NT2/D1 (cell line): ENCODE data around the gene CHD1L.
"Not testable (repeated sequence)": the region's sequence is repeated elsewhere in the genome, so short reads cannot be mapped to it uniquely, and the experiment has no call there.

Source experiments
- DNase-seq: peaks from one replicate; pipeline ENCODE4 v3.0.0-alpha.2; 2011; ENCODE audit warnings: low read depth, low spot score
- H3K27me3 ChIP-seq: 2 replicates; pipeline ENCODE4 v1.6.0; 2011; ENCODE audit warnings: mild to moderate bottlenecking; ENCODE audit not compliant: insufficient read length, insufficient read depth
- H3K36me3 ChIP-seq: 2 replicates; pipeline ENCODE4 v1.6.1; 2011; ENCODE audit warnings: mild to moderate bottlenecking, low read length, mixed read lengths; ENCODE audit not compliant: insufficient read depth, insufficient read length
- H3K4me1 ChIP-seq: 2 replicates; pipeline ENCODE4 v1.5.1; 2011; ENCODE audit not compliant: insufficient read depth, insufficient read length
- H3K4me3 ChIP-seq: 2 replicates; pipeline ENCODE4 v1.5.1; 2011; ENCODE audit warnings: low read depth; ENCODE audit not compliant: insufficient read length
- H3K9ac ChIP-seq: 2 replicates; pipeline ENCODE4 v1.6.0; 2011; ENCODE audit warnings: low read depth; ENCODE audit not compliant: insufficient read length
- H3K9me3 ChIP-seq: 2 replicates; pipeline ENCODE4 v1.5.1; 2011; ENCODE audit warnings: mild to moderate bottlenecking, low read length; ENCODE audit not compliant: insufficient read depth
- SUZ12 ChIP-seq: IDR thresholded peaks from 2 replicates; pipeline ENCODE4 v1.6.1; 2011; ENCODE audit not compliant: insufficient read length, insufficient read depth; ENCODE audit errors: extremely low read depth
- YY1 ChIP-seq: IDR thresholded peaks from 2 replicates; pipeline ENCODE4 v1.6.1; 2011; ENCODE audit not compliant: insufficient read length, insufficient read depth
- ZNF274 ChIP-seq: IDR thresholded peaks from 2 replicates; pipeline ENCODE4 v1.6.1; 2011; ENCODE audit warnings: mild to moderate bottlenecking, low read depth, low read length

CHD1L gene

DNA sequence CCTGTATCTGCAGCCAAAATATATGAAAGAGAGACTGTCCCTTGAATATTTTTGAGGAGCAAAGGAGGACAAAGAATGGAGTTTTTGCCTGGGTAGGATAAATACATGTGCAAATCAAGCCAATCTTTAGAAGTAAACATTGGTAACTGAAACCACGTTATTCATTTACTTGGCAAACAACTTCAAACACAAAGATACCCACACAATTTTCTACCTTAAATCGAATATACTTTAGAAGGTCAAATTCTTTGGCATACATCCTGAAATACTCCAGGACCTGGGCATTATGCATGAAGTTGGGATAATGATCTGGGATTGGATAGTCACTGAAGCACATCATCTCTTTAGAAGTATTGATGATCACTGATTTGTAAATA, 27.0 kb upstream of the CHD1L start:
- Histone ChIP-seq H3K9me3 (no peaks in the 10 kb centered on the region), H3K4me3 (no peak overlapping the region), H3K4me1 (no peaks in the 10 kb centered on the region), H3K27me3 (no peaks in the 10 kb centered on the region), H3K36me3 (no peaks in the 10 kb centered on the region), H3K9ac (no peak overlapping the region)
- TF ChIP-seq SUZ12 (no peak), ZNF274 (no peak), YY1 (no peak)
- no peak for DNase-seq

DNA sequence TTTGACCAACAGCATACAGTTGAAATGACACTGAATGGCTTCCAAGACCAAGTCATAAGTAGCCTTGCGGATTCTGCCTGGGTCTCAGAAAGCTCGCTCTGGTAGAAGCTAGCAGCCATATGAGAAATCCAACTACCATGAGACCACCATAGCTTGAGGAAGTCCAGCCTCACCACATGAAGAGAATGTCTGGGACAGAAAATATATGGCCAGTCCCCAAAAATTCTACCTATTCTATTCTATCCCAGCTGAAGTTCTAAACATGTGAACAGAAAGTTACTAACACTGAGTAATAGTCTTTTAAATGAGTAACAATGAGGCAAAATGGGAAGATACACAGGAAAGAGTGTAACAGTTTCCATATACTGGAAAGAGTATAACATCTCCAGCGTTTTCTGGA, 26.4 kb upstream of the CHD1L start:
- Histone ChIP-seq H3K9ac (no peak overlapping the region), H3K4me3 (no peak overlapping the region), H3K9me3 (no peaks in the 10 kb centered on the region), H3K4me1 (no peaks in the 10 kb centered on the region), H3K36me3 (no peaks in the 10 kb centered on the region), H3K27me3 (no peaks in the 10 kb centered on the region)
- TF ChIP-seq ZNF274 (no peak), YY1 (no peak)
- no peak for DNase-seq

DNA sequence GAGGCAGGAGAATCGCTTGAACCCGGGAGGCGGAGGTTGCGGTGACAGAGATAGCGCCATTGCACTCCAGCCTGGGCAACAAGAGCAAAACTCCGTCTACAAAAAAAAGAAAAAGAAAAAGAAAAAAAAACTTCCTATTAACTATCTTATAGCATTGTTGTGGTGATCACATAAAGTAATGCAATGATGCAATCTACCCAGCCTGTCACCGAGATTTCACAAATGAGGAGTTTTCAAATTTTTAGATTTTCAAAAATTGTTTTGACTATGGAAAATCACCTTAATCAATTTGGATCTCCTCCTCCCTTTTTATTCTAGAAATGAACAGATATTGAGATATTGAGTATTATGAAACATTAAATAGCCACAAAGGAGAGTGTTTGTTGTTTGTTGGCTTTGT, 25.3 kb upstream of the CHD1L start:
- no peak overlapping the region for H3K9ac ChIP-seq
- no peaks in the 10 kb centered on the region for H3K36me3 ChIP-seq
- no peaks in the 10 kb centered on the region for H3K4me1 ChIP-seq
- TF ChIP-seq SUZ12 (no peak), YY1 (no peak), ZNF274 (no peak)
- H3K27me3 ChIP-seq, result no peaks in the 10 kb centered on the region
- no peak overlapping the region for H3K4me3 ChIP-seq
- no peaks in the 10 kb centered on the region for H3K9me3 ChIP-seq
- DNase-seq, result no peak

DNA sequence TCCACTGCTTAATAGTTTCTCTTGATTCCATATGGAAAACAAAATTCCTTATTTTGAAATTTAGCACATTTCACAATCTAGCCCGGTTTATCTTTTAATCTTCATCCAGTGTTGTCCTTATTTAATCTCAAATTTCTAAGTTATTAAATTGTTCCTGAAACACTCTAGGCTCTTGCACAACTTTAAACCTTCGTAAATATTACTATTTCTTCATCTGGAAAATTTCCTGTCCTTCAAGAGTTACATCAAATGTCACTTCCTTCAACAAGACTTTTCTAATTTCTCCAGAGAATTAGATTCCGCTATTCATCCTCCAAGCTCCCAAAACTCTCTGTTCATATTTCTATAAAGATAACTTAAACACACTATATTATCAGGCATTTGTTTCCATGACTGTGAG, 23.9 kb upstream of the CHD1L start:
- Histone ChIP-seq H3K4me1 (no peaks in the 10 kb centered on the region), H3K9ac (no peak overlapping the region), H3K36me3 (no peaks in the 10 kb centered on the region), H3K27me3 (no peaks in the 10 kb centered on the region), H3K9me3 (no peaks in the 10 kb centered on the region), H3K4me3 (no peak overlapping the region)
- TF ChIP-seq SUZ12 (no peak), YY1 (no peak), ZNF274 (no peak)
- DNase-seq, result no peak

DNA sequence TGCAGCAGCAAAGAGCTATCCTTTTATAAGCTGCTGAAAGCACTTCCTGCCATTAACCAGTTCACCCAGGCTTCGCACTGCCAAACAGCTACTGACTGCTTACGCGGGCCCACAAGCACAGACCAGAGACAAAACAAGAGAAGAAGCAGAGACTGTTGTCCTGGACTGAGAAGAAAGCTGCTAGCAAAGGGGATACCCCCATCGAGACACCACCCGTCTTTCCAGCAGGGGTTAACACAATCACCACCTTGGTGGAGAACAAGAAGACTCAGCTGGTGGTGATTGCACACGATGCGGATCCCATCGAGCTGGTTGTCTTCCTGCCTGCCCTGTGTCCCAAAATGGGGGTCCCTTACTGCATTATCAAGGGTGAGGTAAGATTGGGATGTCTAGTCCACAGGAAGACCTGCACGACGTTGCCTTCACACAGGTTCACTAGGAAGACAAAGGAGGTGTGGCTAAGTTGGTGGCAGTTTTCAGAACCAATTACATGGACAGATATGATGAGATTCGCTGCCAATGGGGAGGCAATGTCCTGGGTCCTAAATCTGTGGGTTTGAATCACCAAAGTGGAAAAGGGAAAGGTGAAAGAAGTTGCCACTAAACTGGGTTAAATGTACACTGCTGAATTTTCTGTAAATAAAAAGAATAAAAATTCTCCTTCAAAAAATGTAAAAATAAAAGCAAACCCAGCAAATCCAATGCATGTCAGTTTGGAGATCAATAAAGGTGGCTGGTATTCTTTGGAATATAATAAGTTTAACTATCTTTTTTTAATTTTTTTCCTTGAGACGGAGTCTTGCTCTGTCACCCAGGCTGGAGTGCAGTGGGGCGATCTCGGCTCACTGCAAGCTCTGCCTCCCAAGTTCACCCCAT, 18.5 kb upstream of the CHD1L start:
- no peaks in the 10 kb centered on the region for H3K4me1 ChIP-seq
- TF ChIP-seq ZNF274 (no peak), YY1 (no peak), SUZ12 (no peak)
- H3K4me3 ChIP-seq, result no peak overlapping the region
- H3K36me3 ChIP-seq, result no peaks in the 10 kb centered on the region
- H3K27me3 ChIP-seq, result peaks cover 28% of the 10 kb centered on the region
- no peak overlapping the region for H3K9ac ChIP-seq
- no peak for DNase-seq
- H3K9me3 ChIP-seq, result no peaks in the 10 kb centered on the region

DNA sequence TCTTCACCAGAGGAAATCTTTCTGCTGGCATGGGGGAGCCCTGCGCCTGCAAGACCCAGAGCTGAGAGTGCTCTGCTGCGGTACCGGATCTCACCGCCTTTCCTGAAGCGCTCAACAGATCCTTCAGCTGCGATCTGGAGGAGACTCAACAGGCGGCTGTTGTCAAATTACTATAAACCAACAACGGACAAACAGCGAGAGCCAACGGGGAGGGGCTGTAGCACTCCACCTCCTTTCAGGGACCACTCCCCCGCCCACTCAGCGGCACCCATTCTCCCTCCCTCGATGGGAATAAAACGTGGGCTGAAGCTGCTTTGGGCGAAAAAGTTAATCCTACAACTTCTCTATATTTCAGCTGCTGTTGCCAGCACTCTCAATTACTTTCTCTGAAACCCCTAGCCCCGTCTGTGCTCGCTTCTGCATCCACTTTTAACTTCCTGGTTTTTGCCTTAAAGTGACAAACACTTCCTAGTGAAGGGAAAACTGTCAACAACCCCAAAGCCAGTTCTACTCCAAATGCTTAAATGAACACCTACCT, 17.2 kb upstream of the CHD1L start, which contains the start of gene FMO5:
TSS of gene FMO5 (minus strand) at position 147 of the 538 bp plus-strand sequence. CDS start 310 bp downstream, outside the sequence.
- Histone ChIP-seq H3K4me3 (peak within 1 kb of the TSS; percentile 53), H3K9ac (peak within 1 kb of the TSS; percentile 62)
- peak; percentile 49 for DNase-seq

DNA sequence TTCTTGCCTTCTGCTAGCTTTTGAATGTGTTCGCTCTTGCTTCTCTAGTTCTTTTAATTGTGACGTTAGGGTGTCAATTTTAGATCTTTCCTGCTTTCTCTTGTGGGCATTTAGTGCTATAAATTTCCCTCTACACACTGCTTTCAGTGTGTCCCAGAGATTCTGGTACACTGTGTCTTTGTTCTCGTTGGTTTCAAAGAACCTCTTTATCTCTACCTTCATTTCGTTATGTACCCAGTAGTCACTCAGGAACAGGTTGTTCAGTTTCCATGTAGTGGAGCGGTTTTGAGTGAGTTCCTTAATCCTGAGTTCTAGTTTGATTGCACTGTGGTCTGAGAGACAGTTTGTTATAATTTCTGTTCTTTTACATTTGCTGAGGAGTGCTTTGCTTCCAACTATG, 11.5 kb upstream of the CHD1L start:
- not testable (repeated sequence) for DNase-seq, H3K4me3 ChIP-seq
- H3K27me3 ChIP-seq, result peaks cover 14% of the 10 kb centered on the region

More for the DNA sequence above, 17.2 kb upstream of the CHD1L start, which contains the start of gene FMO5:
- H3K36me3 ChIP-seq, result no peaks in the 10 kb centered on the region
- TF ChIP-seq SUZ12, result no peak
- no peaks in the 10 kb centered on the region for H3K9me3 ChIP-seq
- H3K4me1 ChIP-seq, result no peaks in the 10 kb centered on the region
- H3K27me3 ChIP-seq, result peaks cover 28% of the 10 kb centered on the region

DNA sequence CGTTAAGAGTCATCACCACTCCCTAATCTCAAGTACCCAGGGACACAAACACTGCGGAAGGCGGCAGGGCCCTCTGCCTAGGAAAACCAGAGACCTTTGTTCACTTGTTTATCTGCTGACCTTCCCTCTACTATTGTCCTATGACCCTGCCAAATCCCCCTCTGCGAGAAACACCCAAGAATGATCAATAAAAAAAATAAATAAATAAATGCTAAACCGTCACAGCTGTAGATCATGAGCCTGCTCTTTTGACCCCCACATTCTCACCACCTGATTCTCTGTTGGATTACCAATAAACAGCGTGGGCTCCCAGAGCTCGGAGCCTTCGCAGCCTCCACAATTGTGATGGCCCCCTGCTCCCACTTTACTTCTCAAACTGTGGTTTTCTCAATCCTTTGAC, 8.6 kb upstream of the CHD1L start:
- H3K4me1 ChIP-seq, H3K36me3 ChIP-seq, H3K27me3 ChIP-seq, DNase-seq, H3K4me3 ChIP-seq, H3K9ac ChIP-seq: not testable (repeated sequence)
- H3K9me3 ChIP-seq, result peaks cover 53% of the 10 kb centered on the region

More for the DNA sequence above, 11.5 kb upstream of the CHD1L start:
- H3K36me3 ChIP-seq, H3K4me1 ChIP-seq, H3K9ac ChIP-seq: not testable (repeated sequence)
- peaks cover 35% of the 10 kb centered on the region for H3K9me3 ChIP-seq
